Neutrophil (primary cell): ENCODE measurements around the gene IDH2.

Source experiments
- H3K27ac ChIP-seq: fragments of 200-600 bp; sonication (generic); 2 replicates; pipeline ENCODE4 v1.5.1; 2016; ENCODE audit warnings: mild to moderate bottlenecking, moderate library complexity
- H3K27me3 ChIP-seq: fragments of 200-600 bp; sonication (generic); 2 replicates; pipeline ENCODE4 v1.6.0; 2016; ENCODE audit warnings: mild to moderate bottlenecking
- H3K36me3 ChIP-seq: fragments of 200-600 bp; sonication (generic); 2 replicates; pipeline ENCODE4 v1.5.1; 2017
- H3K4me1 ChIP-seq, 2 experiments: fragments of 200-600 bp in 1 of 2; sonication (generic) in 1 of 2; 1 replicate in 1 of 2; 2 replicates in 1 of 2; pipeline versions ENCODE4 v1.5.1 to v1.6.1; 2013 to 2016; ENCODE audit warnings: low read depth in 1 of 2, low read length in 1 of 2, mild to moderate bottlenecking in 1 of 2, moderate library complexity in 1 of 2; ENCODE audit not compliant: control insufficient read depth in 1 of 2, insufficient read depth in 1 of 2
- H3K4me3 ChIP-seq, 2 experiments: fragments of 200-600 bp in 1 of 2; sonication (generic) in 1 of 2; 1 replicate in 1 of 2; 2 replicates in 1 of 2; pipeline ENCODE4 v1.5.1; 2013 to 2016; ENCODE audit warnings: low read depth in 1 of 2, low read length in 1 of 2, mild to moderate bottlenecking in 1 of 2, moderate library complexity in 1 of 2
- H3K9me3 ChIP-seq: fragments of 200-600 bp; sonication (generic); 2 replicates; pipeline ENCODE4 v1.5.1; 2016
- CTCF ChIP-seq: fragments of 200-600 bp; sonication (generic); IDR thresholded peaks from 2 replicates; pipeline ENCODE4 v1.5.1; 2016; ENCODE audit warnings: antibody characterized with exemption

Gene IDH2

DNA sequence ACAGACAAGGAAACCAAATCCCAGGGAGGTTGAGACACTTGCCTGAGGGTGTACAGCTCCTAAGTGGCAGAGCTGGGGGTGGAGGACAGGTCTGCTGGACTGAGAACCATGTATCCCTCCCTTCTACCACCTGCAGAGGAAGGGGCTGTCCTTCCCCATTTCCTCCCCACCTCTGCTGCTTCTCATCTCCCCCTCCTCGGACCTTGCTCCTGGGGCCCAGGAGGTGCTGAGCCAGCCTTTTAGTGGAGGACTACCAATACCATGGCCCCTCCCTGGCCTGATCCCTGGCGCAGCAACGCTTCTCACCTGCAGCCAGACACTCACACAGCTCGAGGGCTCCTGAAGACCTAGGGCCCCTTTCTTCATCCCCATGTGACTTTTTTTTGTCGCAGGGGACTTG, 50.4 kb downstream of the IDH2 start:
- H3K4me3 ChIP-seq, result no peak overlapping the region
- peak overlapping the region; percentile 44 for H3K27ac ChIP-seq
- H3K9me3 ChIP-seq, result no peaks in the 10 kb centered on the region
- H3K4me1 ChIP-seq, result peaks cover 33 to 39% of the 10 kb centered on the region in 2 experiments
- no peak for TF ChIP-seq CTCF
- no peaks in the 10 kb centered on the region for H3K27me3 ChIP-seq
- no peaks in the 10 kb centered on the region for H3K36me3 ChIP-seq

GRCh38 chr15:90049666-90050604, 52.3 kb downstream of the IDH2 start:
- Histone ChIP-seq H3K36me3 (no peaks in the 10 kb centered on the region), H3K4me3 (no peak overlapping the region), H3K4me1 (peaks cover 35 to 42% of the 10 kb centered on the region in 2 experiments), H3K9me3 (no peaks in the 10 kb centered on the region), H3K27me3 (no peaks in the 10 kb centered on the region), H3K27ac (no peak overlapping the region)
- no peak for TF ChIP-seq CTCF

- H3K27me3 ChIP-seq, result no peaks in the 10 kb centered on the region
Observed at GRCh38 chr15:90049030-90049429, 53.2 kb downstream of the IDH2 start.

GRCh38 chr15:90047956-90048575, 54.2 kb downstream of the IDH2 start:
- TF ChIP-seq CTCF, result no peak
- peaks cover 43 to 44% of the 10 kb centered on the region in 2 experiments for H3K4me1 ChIP-seq
- no peaks in the 10 kb centered on the region for H3K9me3 ChIP-seq
- no peaks in the 10 kb centered on the region for H3K27me3 ChIP-seq
- H3K27ac ChIP-seq, result peak overlapping the region; percentile 45
- H3K36me3 ChIP-seq, result no peaks in the 10 kb centered on the region
- H3K4me3 ChIP-seq, result no peak overlapping the region

More at GRCh38 chr15:90049030-90049429, 53.2 kb downstream of the IDH2 start:
- Histone ChIP-seq H3K36me3 (no peaks in the 10 kb centered on the region), H3K9me3 (no peaks in the 10 kb centered on the region), H3K4me3 (no peak overlapping the region), H3K27ac (no peak overlapping the region), H3K4me1 (peaks cover 35 to 42% of the 10 kb centered on the region in 2 experiments)
- TF ChIP-seq CTCF, result no peak

DNA sequence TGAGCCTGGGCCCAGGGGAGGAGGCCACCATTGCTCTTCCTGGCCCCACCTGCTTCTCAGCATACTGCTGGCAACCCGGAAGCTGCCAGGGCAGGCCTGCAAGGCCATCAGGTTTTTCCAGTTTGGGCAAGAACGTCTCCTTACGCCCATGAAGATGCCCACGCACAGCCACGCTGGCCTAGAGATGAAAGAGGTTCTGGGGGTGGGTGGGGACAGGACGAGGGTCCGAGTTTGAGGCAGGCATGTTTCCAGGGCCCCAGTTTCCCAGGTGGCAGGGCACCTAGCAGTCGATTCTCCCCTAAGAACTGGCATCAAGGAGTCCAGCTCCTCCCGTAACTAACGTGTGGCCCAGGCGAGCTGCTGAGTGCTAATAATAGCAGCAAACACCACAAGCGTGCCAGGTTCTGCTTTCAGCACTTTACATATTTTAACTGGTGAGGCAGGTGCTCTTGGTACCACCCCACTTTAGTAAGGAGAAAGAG, 55.3 kb downstream of the IDH2 start:
- H3K36me3 ChIP-seq, result no peaks in the 10 kb centered on the region
- no peak overlapping the region for H3K4me3 ChIP-seq
- H3K9me3 ChIP-seq, result no peaks in the 10 kb centered on the region
- H3K27ac ChIP-seq, result peak overlapping the region; percentile 78
- H3K4me1 ChIP-seq, result peaks cover 53% of the 10 kb centered on the region in 2 experiments
- TF ChIP-seq CTCF, result no peak
- H3K27me3 ChIP-seq, result no peaks in the 10 kb centered on the region
